Activated CD8-positive, alpha-beta T cell treated with anti-CD3 and anti-CD28 coated beads for 36 hours (primary cell): Measurements from ENCODE around the gene CLMN. TPM values are rescaled to one million over a fixed set of nuclear protein-coding genes. Genes with fewer than 3 reads are reported as not detected.

Experiments used
- ATAC-seq: fragments of 200-7000 bp; cut with Tn5 transposase; one replicate; pipeline ENCODE4 v1.10.0; 2021; ENCODE audit warnings: mild to moderate bottlenecking, moderate library complexity
- CTCF ChIA-PET: fragments of 350-600 bp; sonication (Branson Sonifier 250); formaldehyde crosslinking; loops from one replicate; lab custom pipeline; 2021; ENCODE audit warnings: antibody characterized with exemption; lab: Charles Lee
- POLR2A ChIA-PET: fragments of 350-600 bp; sonication (Branson Sonifier 250); formaldehyde crosslinking; loops from one replicate; lab custom pipeline; 2021; ENCODE audit warnings: antibody characterized with exemption; lab: Charles Lee
- DNase-seq: peaks from one replicate; pipeline ENCODE4 v3.0.0-alpha.2; 2020
- H3K27ac Mint-ChIP-seq: one replicate; pipeline ENCODE4 v1.8.0; 2021; ENCODE audit warnings: mild to moderate bottlenecking, mixed read lengths
- H3K27me3 Mint-ChIP-seq: one replicate; pipeline ENCODE4 v1.8.0; 2021; ENCODE audit warnings: mixed read lengths
- H3K36me3 Mint-ChIP-seq: one replicate; pipeline ENCODE4 v1.8.0; 2021; ENCODE audit warnings: low read depth, mixed read lengths
- H3K4me1 Mint-ChIP-seq: one replicate; pipeline ENCODE4 v1.8.0; 2021; ENCODE audit warnings: low read depth, mixed read lengths
- H3K4me3 Mint-ChIP-seq: one replicate; pipeline ENCODE4 v1.8.0; 2021; ENCODE audit warnings: mild to moderate bottlenecking, moderate library complexity, mixed read lengths
- H3K9me3 Mint-ChIP-seq: one replicate; pipeline ENCODE4 v1.8.0; 2021; ENCODE audit warnings: mixed read lengths
- intact Hi-C: fragments of 100-400 bp; cut with micrococcal nuclease; formaldehyde crosslinking; loops from one replicate; pipeline ENCODE4 v1.10.0; 2022
- total RNA-seq, 2 experiments: library from RNA; stranded (reverse); gene quantifications; one replicate each; pipeline ENCODE4 v1.2.3, GENCODE V29; 2021
- TF ChIP-seq, protein P1 (sequence below): fragments of 200-600 bp; IDR thresholded peaks from one replicate; pipeline ENCODE4 v1.8.0; 2022; ENCODE audit warnings: antibody characterized with exemption, mild to moderate bottlenecking

The CLMN gene
- total RNA-seq, 2 experiments from 2014 or later: 0.31 to 0.59 TPM

DNA sequence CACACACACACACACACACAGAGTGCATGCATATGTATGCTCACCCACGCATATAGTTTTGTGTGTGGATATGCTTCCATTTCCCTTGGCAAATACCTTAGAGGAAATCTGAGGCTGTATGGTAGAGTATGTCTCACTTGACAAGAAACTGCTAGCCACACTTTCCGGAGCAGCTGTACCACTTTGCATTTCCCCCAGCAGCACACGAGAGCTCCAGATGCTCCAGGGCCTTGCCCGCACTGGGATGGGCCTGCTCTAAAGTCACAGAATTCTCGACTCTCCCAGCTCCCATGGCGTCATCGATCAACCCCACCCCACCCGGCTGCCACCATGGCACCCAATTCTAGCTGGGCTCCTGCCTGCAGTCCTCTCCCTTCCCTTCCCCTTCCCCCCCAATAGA is 21.9 kb downstream of the CLMN start:
- DNase-seq (no peak), ATAC-seq (no peak)
- POLR2A ChIA-PET: no interaction called here
- TF ChIP-seq, protein P1, sequence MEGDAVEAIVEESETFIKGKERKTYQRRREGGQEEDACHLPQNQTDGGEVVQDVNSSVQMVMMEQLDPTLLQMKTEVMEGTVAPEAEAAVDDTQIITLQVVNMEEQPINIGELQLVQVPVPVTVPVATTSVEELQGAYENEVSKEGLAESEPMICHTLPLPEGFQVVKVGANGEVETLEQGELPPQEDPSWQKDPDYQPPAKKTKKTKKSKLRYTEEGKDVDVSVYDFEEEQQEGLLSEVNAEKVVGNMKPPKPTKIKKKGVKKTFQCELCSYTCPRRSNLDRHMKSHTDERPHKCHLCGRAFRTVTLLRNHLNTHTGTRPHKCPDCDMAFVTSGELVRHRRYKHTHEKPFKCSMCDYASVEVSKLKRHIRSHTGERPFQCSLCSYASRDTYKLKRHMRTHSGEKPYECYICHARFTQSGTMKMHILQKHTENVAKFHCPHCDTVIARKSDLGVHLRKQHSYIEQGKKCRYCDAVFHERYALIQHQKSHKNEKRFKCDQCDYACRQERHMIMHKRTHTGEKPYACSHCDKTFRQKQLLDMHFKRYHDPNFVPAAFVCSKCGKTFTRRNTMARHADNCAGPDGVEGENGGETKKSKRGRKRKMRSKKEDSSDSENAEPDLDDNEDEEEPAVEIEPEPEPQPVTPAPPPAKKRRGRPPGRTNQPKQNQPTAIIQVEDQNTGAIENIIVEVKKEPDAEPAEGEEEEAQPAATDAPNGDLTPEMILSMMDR: no peak
- Mint-ChIP-seq H3K4me3 (no peak overlapping the region), H3K27ac (no peak overlapping the region), H3K4me1 (no peaks in the 10 kb centered on the region), H3K9me3 (peaks cover 3% of the 10 kb centered on the region), H3K36me3 (no peaks in the 10 kb centered on the region), H3K27me3 (peaks cover 5% of the 10 kb centered on the region)
- intact Hi-C loops: no loop called here
- CTCF ChIA-PET: no interaction called here

DNA sequence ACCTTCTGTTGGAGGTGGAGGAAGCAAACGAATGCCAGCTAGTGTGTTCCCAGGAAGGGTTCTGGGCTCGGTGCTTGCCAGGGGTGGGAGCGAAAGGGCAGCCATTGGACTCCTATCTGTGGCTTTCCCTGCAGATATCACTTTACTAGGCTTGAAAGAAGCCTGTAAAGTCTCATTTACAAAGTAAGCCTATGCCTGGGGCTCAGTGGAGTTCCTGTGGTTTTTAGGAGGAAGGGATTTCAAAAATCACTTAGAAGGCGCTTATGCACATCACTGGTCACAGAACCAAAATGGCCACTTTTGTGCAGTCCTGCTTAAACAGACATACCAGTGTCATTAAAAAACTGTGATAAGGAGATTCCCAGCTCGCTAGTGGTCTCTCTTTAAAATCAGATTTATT is 22.7 kb downstream of the CLMN start:
- H3K36me3 Mint-ChIP-seq: no peaks in the 10 kb centered on the region
- H3K4me1 Mint-ChIP-seq: no peaks in the 10 kb centered on the region
- peaks cover 4% of the 10 kb centered on the region for H3K27me3 Mint-ChIP-seq
- ATAC-seq (no peak), DNase-seq (no peak)
- CTCF ChIA-PET: interaction anchor here (1.0 kb wide), 2 partner anchors 20 to 132 kb away, joined by 3 read pairs; no protein-coding TSS in a partner anchor
- POLR2A ChIA-PET: no interaction called here
- no peak overlapping the region for H3K27ac Mint-ChIP-seq
- no peak overlapping the region for H3K4me3 Mint-ChIP-seq
- TF ChIP-seq, protein P1: no peak
- peaks cover 3% of the 10 kb centered on the region for H3K9me3 Mint-ChIP-seq
- intact Hi-C loops: no loop called here

DNA sequence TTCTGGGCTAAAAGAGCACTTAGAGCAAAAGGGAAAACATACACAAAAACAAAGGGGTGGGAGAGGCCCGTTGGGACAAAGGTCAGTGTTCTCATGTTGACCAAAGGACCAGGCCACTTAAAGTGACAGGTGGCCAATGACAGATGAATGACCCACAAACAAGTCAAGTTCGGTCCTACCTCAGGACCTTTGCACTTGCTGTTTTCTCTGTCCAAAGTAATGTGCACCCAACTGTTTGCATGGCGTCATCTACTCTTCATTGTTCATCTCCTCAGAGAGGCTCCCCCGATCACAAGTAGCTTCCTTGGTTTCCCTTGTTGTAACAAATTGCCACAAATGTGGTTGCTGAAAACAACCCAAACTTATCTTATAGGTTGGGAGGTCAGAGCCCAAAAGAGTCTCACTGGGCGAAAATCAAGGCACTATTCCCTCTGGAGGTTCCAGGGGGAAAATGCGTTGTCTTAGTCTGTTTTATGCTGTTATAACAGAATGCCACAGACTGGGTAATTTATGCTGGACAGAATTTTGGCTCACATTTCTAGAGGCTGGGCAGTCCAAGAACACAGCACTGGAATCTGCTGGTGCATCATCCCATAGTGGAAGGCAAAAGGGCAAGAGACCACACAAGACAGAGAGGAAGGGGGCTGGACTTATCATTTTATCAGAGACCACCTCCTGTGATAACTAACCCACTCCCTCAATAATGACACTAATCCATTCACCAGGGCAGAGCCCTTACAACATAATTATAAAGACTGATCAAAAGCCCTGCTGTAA is 23.9 kb downstream of the CLMN start:
- intact Hi-C loops: no loop called here
- POLR2A ChIA-PET: no interaction called here
- Mint-ChIP-seq H3K4me1 (no peaks in the 10 kb centered on the region), H3K27me3 (peaks cover 1% of the 10 kb centered on the region), H3K4me3 (no peak overlapping the region), H3K36me3 (no peaks in the 10 kb centered on the region), H3K9me3 (peaks cover 3% of the 10 kb centered on the region), H3K27ac (no peak overlapping the region)
- DNase-seq: no peak
- TF ChIP-seq, protein P1: no peak
- no peak for ATAC-seq
- CTCF ChIA-PET: interaction anchor here (1.0 kb wide), 2 partner anchors 19 to 133 kb away, joined by 3 read pairs; no protein-coding TSS in a partner anchor

DNA sequence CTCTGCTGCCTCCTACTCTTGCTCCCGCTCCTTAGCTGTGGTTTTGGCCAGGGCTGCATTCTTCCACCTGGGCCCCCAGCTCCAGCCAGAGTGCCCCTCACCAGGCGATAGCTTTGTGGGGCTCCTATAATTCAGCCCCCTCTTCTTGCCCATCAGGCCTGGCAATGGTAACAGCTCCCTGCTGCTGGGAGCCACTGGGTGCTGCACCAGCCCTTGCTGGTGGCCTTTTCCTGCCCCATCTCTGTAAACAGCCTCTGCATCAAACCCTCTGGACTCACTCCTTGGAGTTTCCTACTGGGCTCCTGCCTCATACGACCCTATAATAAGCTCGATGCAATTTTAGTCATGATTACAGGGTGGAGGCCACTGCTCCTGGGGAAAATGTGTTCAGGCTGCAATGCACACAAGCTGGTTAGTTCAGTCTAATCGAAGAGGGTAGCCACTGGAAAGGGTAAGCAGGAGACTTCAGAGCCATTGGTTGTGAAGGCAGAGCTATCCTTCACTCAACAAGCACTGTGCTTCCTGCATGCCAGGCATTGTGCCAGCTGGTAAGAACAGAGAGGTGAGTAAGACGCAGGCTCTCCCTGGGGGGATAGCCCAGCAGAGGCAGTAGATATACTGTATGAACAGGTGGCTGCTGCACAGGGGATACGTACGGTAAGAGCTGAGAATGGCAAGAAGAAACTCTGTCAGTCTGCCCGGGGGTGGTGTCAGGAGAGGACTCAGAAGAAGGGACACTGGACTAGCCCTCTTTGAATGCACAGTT is 24.7 kb downstream of the CLMN start:
- ATAC-seq: no peak
- ChIA-PET CTCF (no interaction called here), POLR2A (no interaction called here)
- Mint-ChIP-seq H3K27ac (no peak overlapping the region), H3K4me1 (no peaks in the 10 kb centered on the region), H3K4me3 (no peak overlapping the region), H3K9me3 (peaks cover 3% of the 10 kb centered on the region), H3K27me3 (peaks cover 3% of the 10 kb centered on the region), H3K36me3 (no peaks in the 10 kb centered on the region)
- no peak for DNase-seq
- intact Hi-C loops: no loop called here
- TF ChIP-seq, protein P1: no peak

DNA sequence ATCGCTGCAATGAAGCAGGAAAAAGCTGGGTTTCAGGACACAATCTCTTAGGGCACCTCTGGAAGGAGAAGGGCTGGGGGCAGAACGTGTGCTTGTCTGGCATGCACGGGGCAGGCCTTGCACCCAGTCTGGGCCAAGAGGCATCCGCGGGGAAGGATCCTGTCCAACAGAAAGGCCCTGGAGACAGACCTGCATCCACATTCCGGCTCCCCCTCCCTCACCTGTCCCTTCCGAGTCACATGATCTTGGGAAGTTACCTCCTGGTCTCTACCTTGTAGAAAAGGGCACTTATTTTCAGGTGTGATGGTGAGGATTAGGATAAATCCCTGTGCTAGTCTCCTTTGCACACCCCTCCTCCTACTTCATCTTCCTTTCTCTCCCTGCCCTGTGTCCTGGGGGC is 25.4 kb downstream of the CLMN start:
- ChIA-PET CTCF (no interaction called here), POLR2A (no interaction called here)
- ATAC-seq: no peak
- Mint-ChIP-seq H3K4me3 (no peak overlapping the region), H3K27ac (no peak overlapping the region), H3K27me3 (peaks cover 3% of the 10 kb centered on the region), H3K36me3 (no peaks in the 10 kb centered on the region), H3K9me3 (peaks cover 3% of the 10 kb centered on the region), H3K4me1 (no peaks in the 10 kb centered on the region)
- TF ChIP-seq, protein P1: no peak
- intact Hi-C loops: no loop called here
- DNase-seq: no peak
